HepG2 (cell line): ENCODE data around the gene SH2D6. TPM values are rescaled to one million over a fixed set of nuclear protein-coding genes. Genes with fewer than 3 reads are reported as not detected.

Experiments
- ARID2 ChIP-seq: sonication (generic); formaldehyde crosslinking; IDR thresholded peaks from 2 replicates; pipeline ENCODE4 v1.8.1; 2022; ENCODE audit warnings: mild to moderate bottlenecking, missing genetic modification reagents, borderline replicate concordance
- CHCHD3 ChIP-seq: sonication (generic); formaldehyde crosslinking; IDR thresholded peaks from 2 replicates; pipeline ENCODE4 v1.8.0; 2022; ENCODE audit warnings: mild to moderate bottlenecking, missing genetic modification reagents, moderate library complexity
- HNF4G ChIP-seq, 2 experiments: sonication (generic) in 1 of 2; formaldehyde crosslinking in 1 of 2; IDR thresholded peaks; 2 replicates each; pipeline versions ENCODE4 v1.4.0 to v1.6.1; 2011 to 2020; ENCODE audit warnings: borderline replicate concordance in 2 of 2, low read depth in 2 of 2, mild to moderate bottlenecking in 2 of 2, low read length in 1 of 2, missing genetic modification reagents in 1 of 2, moderate library complexity in 1 of 2
- KDM6A ChIP-seq: IDR thresholded peaks from 2 replicates; pipeline ENCODE4 v1.6.1; 2016; ENCODE audit warnings: low read depth
- KMT2B ChIP-seq: IDR thresholded peaks from 2 replicates; pipeline ENCODE4 v1.6.1; 2016; ENCODE audit warnings: missing genetic modification reagents, missing compliant biosample characterization
- PTBP1 ChIP-seq: fragments of 200-400 bp; formaldehyde crosslinking; IDR thresholded peaks from 2 replicates; pipeline ENCODE4 v1.6.1; 2018; ENCODE audit warnings: low read length, low read depth; ENCODE audit not compliant: poor library complexity, severe bottlenecking
- RERE ChIP-seq: IDR thresholded peaks from 2 replicates; pipeline ENCODE4 v1.6.1; 2016; ENCODE audit warnings: low read depth, missing genetic modification reagents, missing compliant biosample characterization
- ZBTB10 ChIP-seq: sonication (generic); formaldehyde crosslinking; IDR thresholded peaks from 2 replicates; pipeline ENCODE4 v1.4.0; 2020; ENCODE audit warnings: missing genetic modification reagents, borderline replicate concordance
- ZNF12 ChIP-seq: sonication (generic); formaldehyde crosslinking; IDR thresholded peaks from 2 replicates; pipeline ENCODE4 v1.5.0; 2020; ENCODE audit warnings: missing genetic modification reagents
- ZNF234 ChIP-seq: sonication (generic); formaldehyde crosslinking; conservative IDR thresholded peaks from 2 replicates; pipeline ENCODE4 v1.5.1; 2020; ENCODE audit warnings: mild to moderate bottlenecking, missing genetic modification reagents
- ZNF333 ChIP-seq: sonication (generic); formaldehyde crosslinking; IDR thresholded peaks from 2 replicates; pipeline ENCODE4 v1.4.0; 2020; ENCODE audit warnings: mild to moderate bottlenecking, missing genetic modification reagents, borderline replicate concordance
- ZNF609 ChIP-seq: sonication (generic); formaldehyde crosslinking; IDR thresholded peaks from 2 replicates; pipeline ENCODE4 v1.4.0; 2020; ENCODE audit warnings: mild to moderate bottlenecking, missing genetic modification reagents, borderline replicate concordance
- ZNF816 ChIP-seq: sonication (generic); formaldehyde crosslinking; IDR thresholded peaks from 2 replicates; pipeline ENCODE4 v1.8.0; 2022; ENCODE audit warnings: missing genetic modification reagents, mild to moderate bottlenecking, borderline replicate concordance
- polyA plus RNA-seq, 8 experiments: library from polyadenylated mRNA; depleted of rRNA in 3 of 8; stranded (reverse) in 7 of 8; unstranded in 1 of 8; fragments of >200 nt; fragmentation: Illumina TruSeq in 4 of 8; extraction: Trizol in 4 of 8; gene quantifications; 2 replicates each; pipeline versions ENCODE4 v1.2.1 to v1.2.3, GENCODE V29; 2011 to 2016; ENCODE audit warnings: low read depth in 4 of 8, missing spikeins in 1 of 8, mixed read lengths in 1 of 8; ENCODE audit not compliant: insufficient read depth in 1 of 8
- total RNA-seq, 5 experiments: library from RNA; depleted of rRNA; stranded (reverse); fragments of >200 nt; fragmentation: Illumina TruSeq; extraction: Trizol; gene quantifications; 2 replicates each; pipeline ENCODE4 v1.2.3, GENCODE V29; 2016; ENCODE audit warnings: low read depth in 1 of 5

The SH2D6 gene
- total and polyA plus RNA-seq, 2 of the 13 experiments (the other 11 are each of a cell fraction or from before 2014, with no cell fraction given), result 0.11 to 0.26 TPM

GRCh38 chr2:85418132-85419008 lies at the start of gene SH2D6 (continued):
- TF ChIP-seq RERE (CRISPR knock-in tag) (no peak), HNF4G (IDR thresholded peaks at IDR 0.05; ENCODE audit: borderline replicate concordance, low read depth, low read length) (0 out of 2 replicates have a peak, but pooled peaks have one; percentile 19), HNF4G (CRISPR knock-in tag; IDR thresholded peaks at IDR 0.05; ENCODE audit: borderline replicate concordance, low read depth) (no peak; the same call in 1 of the 2 replicates), ZBTB10 (CRISPR knock-in tag) (peak; percentile 48; the same call in 1 of the 2 replicates), ARID2 (peak; percentile 16; the same call in 1 of the 2 replicates), KDM6A (CRISPR knock-in tag) (no peak), ZNF333 (CRISPR knock-in tag) (0 out of 2 replicates have a peak, but pooled peaks have one; percentile 27), ZNF12 (CRISPR knock-in tag) (no peak), CHCHD3 (CRISPR knock-in tag) (no peak), KMT2B (CRISPR knock-in tag) (no peak; the same call in 1 of the 2 replicates), PTBP1 (no peak), ZNF609 (CRISPR knock-in tag) (no peak; the same call in 1 of the 2 replicates), ZNF234 (peak; percentile 81; the same call in 1 of the 2 replicates), ZNF816 (CRISPR knock-in tag) (peak; percentile 55; the same call in 1 of the 2 replicates)
